GM21717 (cell line): ENCODE measurements around the gene TNFRSF25.
"Not testable (repeated sequence)": the region's sequence is repeated elsewhere in the genome, so short reads cannot be mapped to it uniquely, and the experiment has no call there.

Experiments
- ATAC-seq: cut with Tn5 transposase; IDR thresholded peaks from one replicate; pipeline ENCODE4 v1.9.1; 2021; ENCODE audit warnings: mild to moderate bottlenecking, moderate library complexity; ENCODE audit not compliant: unreplicated experiment

TNFRSF25 gene

GRCh38 chr1:6502000-6502891, 36.3 kb upstream of the TNFRSF25 start:
- ATAC-seq, result no peak

DNA sequence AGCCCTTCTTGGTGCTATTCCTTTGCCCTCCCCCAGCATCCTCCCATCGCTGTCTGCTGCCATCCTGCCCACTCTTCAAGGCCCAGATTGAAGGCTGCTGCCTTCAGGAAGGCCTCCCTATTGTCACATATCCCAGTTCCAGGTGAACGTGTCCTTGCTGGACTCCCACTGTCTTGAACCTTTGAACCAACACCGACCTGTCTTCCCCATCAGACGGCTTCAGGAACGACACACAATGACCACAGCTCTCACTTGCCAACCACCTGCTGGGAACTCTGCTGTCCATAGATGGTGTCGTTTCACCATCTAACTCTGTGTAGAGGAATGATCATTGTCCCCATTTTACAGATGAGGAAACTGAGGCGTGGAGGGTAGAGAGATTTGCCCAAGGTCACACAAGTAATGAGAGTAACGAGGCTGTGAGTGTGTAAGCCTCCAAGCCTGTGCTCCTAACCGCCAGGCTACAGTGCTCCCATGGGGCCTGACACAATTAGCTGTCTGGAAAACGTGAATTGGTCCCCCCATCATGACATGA, 35.4 kb upstream of the TNFRSF25 start:
- ATAC-seq, result no peak

GRCh38 chr1:6500544-6501278, 34.7 kb upstream of the TNFRSF25 start:
- ATAC-seq, result no peak

GRCh38 chr1:6499296-6499695, 33.3 kb upstream of the TNFRSF25 start:
- no peak for ATAC-seq

- no peak for ATAC-seq
Measured at GRCh38 chr1:6498576-6499111, 32.7 kb upstream of the TNFRSF25 start.

DNA sequence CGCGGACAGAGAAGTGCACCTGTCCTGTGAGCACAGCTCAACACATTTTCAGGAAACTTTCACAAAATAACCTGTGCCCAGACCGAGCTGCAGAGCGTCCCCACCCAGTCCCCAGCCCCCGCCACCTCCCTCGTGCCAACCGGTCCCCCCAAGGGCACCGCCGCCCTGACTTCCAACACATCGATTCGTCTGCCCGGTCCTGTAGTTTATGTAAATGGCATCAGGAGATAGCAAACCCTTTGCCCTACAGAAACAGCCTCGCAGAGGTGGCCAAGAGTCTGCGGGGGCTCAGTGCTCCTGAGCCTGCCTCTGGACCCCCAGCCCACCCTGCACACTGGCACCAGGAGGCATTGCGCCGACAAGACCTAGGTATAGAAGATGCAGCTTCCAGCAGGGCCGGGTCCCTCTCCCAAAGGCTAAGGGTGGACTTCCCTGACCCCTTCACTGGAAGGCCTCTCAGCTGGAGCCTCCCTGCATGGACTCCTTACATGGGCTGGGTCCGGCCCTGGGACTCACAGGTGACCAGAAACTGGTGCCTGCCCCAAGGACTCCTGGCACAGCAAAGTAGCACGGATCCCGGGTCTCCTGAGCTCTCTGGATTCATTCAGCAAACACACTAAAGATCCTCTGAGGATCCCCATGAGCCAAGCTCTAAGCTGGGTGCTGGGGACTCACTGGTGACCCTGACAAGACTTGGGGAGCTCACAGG, 32.0 kb upstream of the TNFRSF25 start:
- no peak for ATAC-seq

- no peak for ATAC-seq
Measured at GRCh38 chr1:6497215-6497866, 31.4 kb upstream of the TNFRSF25 start.

- ATAC-seq, result no peak
Measured at GRCh38 chr1:6496890-6497214, 30.9 kb upstream of the TNFRSF25 start.

DNA sequence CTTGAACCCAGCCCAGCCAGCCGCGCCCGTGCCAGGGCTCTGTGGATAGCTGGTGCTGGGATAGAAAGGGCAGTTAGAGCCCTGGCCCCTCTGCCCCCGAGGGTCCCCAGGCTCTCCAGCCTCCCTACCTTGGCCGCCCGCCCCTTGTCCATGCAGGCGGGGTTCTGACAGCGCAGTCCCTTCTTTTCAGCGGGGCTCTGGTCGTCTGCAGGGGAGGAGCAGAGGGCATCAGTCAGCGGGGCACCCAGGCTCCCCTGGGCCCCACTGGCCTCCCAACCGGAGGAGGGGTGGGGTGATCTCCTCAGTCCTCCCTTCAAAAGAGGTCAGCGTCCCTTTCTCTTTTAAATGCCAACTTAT, 30.4 kb upstream of the TNFRSF25 start:
- no peak for ATAC-seq

GRCh38 chr1:6495540-6496364, 29.8 kb upstream of the TNFRSF25 start:
- ATAC-seq, result no peak

- ATAC-seq, result no peak
Measured at GRCh38 chr1:6495041-6495441, 29.1 kb upstream of the TNFRSF25 start.

GRCh38 chr1:6494627-6495026, 28.7 kb upstream of the TNFRSF25 start:
- ATAC-seq, result no peak

DNA sequence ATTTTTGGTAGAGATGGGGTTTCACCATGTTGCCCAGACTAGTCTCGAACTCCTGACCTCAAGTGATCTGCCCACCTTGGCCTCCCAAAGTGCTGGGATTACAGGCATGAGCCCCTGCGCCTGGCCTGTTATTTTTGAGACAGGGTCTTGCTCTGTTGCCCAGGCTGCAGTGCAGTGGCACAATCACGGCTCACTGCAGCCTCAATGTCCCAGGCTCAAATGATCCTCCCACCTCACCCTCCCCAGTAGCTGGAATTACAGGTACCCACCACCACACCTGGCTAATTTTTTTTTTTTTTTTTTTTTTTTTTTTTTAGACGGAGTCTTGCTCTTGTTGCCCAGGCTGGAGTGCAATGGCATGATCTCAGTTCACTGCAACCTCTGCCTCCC, 27.9 kb upstream of the TNFRSF25 start:
- ATAC-seq, result not testable (repeated sequence)

GRCh38 chr1:6491966-6492365, 26.0 kb upstream of the TNFRSF25 start:
- no peak for ATAC-seq

GRCh38 chr1:6491480-6491962, 25.5 kb upstream of the TNFRSF25 start, which contains the start of gene PLEKHG5:
TSS of gene PLEKHG5 (minus strand) at chr1:6491667. CDS start at chr1:6477571, 14,096 bp downstream.
- ATAC-seq, result no peak

DNA sequence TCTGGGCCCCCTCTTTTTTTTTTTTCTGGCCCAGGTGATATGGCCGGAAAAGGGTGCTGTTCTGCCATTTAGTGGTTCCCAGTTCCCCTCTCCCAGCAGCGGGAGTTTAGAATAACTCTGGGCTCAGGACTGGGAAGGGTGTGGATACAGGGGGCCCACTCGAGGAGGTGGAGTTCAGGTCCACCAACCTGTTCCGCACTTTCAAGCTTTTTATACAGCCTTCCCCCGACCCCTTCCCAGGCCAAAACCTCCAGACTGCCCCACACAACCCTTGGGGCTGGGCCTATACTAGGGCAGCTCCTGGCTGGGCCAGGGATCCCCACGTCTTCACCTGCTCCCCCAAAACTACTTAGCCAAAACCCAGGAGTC, 25.1 kb upstream of the TNFRSF25 start:
- ATAC-seq, result no peak

DNA sequence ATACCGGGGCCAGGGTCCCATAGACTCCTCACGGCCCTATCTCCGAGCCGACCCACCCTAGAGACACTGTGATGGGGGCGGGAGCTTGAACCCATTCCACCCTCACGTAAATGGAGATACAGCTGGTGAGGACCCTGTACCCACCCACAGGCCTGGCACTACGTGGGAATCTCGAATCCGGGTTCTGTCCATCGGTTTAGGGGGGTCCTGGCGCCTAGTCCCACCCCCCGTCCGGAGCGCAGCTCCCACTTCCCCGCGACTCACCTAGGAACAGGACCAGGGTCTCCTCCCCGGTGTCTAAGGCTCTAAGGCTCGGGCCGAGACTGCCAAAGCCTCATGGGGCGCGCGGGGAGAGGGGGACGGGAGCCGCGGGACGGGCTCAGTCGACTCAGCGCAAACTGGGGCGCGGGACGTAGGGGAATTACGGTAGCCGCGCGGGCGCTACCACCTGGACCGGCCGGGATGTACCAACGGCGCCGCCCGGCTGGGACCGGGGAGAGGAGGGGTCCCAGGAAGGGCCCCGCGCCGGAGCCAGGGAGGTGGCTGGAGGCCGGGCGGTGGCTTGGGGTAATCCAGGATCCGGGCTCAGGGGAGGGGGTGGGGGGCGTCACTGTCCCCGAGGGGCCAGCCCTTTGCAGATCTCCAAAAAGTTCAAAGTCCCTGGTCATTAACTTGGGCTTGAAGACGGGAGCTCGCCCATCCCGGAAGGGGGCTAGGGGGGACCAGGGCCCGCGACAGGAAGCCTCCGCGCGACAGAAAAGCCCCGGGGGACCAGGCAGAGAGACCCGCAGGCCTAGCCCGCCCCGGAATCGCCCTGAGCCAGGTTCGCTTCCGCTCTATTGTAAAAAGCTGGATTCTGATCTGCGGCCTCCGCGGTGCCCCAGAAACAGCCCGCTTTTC, 24.5 kb upstream of the TNFRSF25 start:
- ATAC-seq, result no peak

- ATAC-seq, result peak; percentile 73
Measured at GRCh38 chr1:6489799-6490180, 23.8 kb upstream of the TNFRSF25 start.

GRCh38 chr1:6489383-6489765, 23.4 kb upstream of the TNFRSF25 start:
- no peak for ATAC-seq
